Psoas muscle (tissue), 8 donors: ENCODE data around the gene RNF181. TPM values are rescaled to one million over a fixed set of nuclear protein-coding genes. Genes with fewer than 3 reads are reported as not detected.

ENCODE experiments used
- ATAC-seq, 4 donors: fragments of 200-7000 bp; cut with Tn5 transposase; one replicate each; pipeline ENCODE4 v1.9.1; 2020; ENCODE audit warnings: moderate library complexity in 3 of 4, mild to moderate bottlenecking in 2 of 4
- DNase-seq, 2 donors: peaks; one replicate each; pipeline ENCODE4 v3.0.0-alpha.2; 2020
- H3K27ac ChIP-seq: fragments of 200-600 bp; one replicate; pipeline ENCODE4 v1.8.0; 2022
- H3K27me3 ChIP-seq, 3 donors: fragments of 200-600 bp in 1 of 3; one replicate each; pipeline versions ENCODE4 v1.6.1 to v1.8.0; 2013 to 2022; ENCODE audit warnings: low read length in 2 of 3, mild to moderate bottlenecking in 2 of 3, moderate library complexity in 1 of 3; ENCODE audit not compliant: insufficient read depth in 3 of 3
- H3K36me3 ChIP-seq, 2 donors: fragments of 200-600 bp in 1 of 2; one replicate each; pipeline versions ENCODE4 v1.6.1 to v1.8.0; 2013 to 2022; ENCODE audit warnings: low read depth in 1 of 2, mild to moderate bottlenecking in 1 of 2, moderate library complexity in 1 of 2; ENCODE audit not compliant: insufficient read depth in 1 of 2
- H3K4me1 ChIP-seq: fragments of 200-600 bp; one replicate; pipeline ENCODE4 v1.8.0; 2022
- H3K4me3 ChIP-seq: fragments of 200-600 bp; one replicate; pipeline ENCODE4 v1.8.0; 2022; ENCODE audit warnings: mild to moderate bottlenecking
- H3K9me3 ChIP-seq: fragments of 200-600 bp; one replicate; pipeline ENCODE4 v1.8.0; 2022
- WGBS, 3 donors: extraction: QIAGEN DNeasy Blood & Tissue Kit; methylation state at CpG; one replicate each; pipeline versions ENCODE4 v1.1.6 to v1.1.7; 2013; 5-methylcytosine and 5-hydroxymethylcytosine counted together
- intact Hi-C, 2 donors: fragments of 100-400 bp; cut with DNase I; formaldehyde crosslinking; loops; one replicate each; pipeline versions ENCODE4 v1.11.0 to v1.14.2; 2022
- polyA plus RNA-seq, 3 donors: library from polyadenylated mRNA; stranded (reverse); fragments of 200-250 nt; gene quantifications; one replicate each; pipeline ENCODE4 v1.2.3, GENCODE V29; 2013
- total RNA-seq, 4 donors: library from RNA; stranded (reverse); fragmentation: NEBNext Ultra II Directional in 2 of 4; extraction: Animal tissue kit (Norgen Biotek cat#: 25700) in 2 of 4; gene quantifications; one replicate each; pipeline versions ENCODE4 v1.2.1 to v1.2.4, GENCODE V29; 2021 to 2023
- TF ChIP-seq, protein P1 (sequence below): fragments of 200-600 bp; IDR thresholded peaks from one replicate; pipeline ENCODE4 v1.8.0; 2022; ENCODE audit warnings: antibody characterized with exemption
- donor health status: healthy with polysubstance abuse.
- donor health status: DM: no; HTN: no; CAD: no; lungs with moderate emphysema.
- donor health status: Bipolar disorder and iron deficiency.
- donor health status: healthy.
- donor health status: DM: yes; HTN: yes; CAD: no.
- donor health status: DM: no; HTN: no; CAD: no.
- donor health status: DM: no; HTN: no; CAD: no.
- donor health status: DM: yes; HTN: yes; CAD: no.

The RNF181 gene
- total and polyA plus RNA-seq, 7 donors: 84.7 to 212 (median 107) TPM

- intact Hi-C loops: no loop called here
- DNase-seq: no peak
- ATAC-seq: peak in 2 of 4 donors; percentile 0 to 3
- H3K4me3 ChIP-seq: no peak overlapping the region
- no peaks in the 10 kb centered on the region for H3K9me3 ChIP-seq
- peaks cover 40% of the 10 kb centered on the region for H3K4me1 ChIP-seq
- H3K27ac ChIP-seq: peak overlapping the region; percentile 84
- 50 to 63% (median 57%) methylated on average over 6 of the region's 6 CpGs for WGBS, 3 donors
- TF ChIP-seq, protein P1, sequence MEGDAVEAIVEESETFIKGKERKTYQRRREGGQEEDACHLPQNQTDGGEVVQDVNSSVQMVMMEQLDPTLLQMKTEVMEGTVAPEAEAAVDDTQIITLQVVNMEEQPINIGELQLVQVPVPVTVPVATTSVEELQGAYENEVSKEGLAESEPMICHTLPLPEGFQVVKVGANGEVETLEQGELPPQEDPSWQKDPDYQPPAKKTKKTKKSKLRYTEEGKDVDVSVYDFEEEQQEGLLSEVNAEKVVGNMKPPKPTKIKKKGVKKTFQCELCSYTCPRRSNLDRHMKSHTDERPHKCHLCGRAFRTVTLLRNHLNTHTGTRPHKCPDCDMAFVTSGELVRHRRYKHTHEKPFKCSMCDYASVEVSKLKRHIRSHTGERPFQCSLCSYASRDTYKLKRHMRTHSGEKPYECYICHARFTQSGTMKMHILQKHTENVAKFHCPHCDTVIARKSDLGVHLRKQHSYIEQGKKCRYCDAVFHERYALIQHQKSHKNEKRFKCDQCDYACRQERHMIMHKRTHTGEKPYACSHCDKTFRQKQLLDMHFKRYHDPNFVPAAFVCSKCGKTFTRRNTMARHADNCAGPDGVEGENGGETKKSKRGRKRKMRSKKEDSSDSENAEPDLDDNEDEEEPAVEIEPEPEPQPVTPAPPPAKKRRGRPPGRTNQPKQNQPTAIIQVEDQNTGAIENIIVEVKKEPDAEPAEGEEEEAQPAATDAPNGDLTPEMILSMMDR: no peak
- H3K36me3 ChIP-seq: peaks cover 3 to 84% of the 10 kb centered on the region in 2 donors
- no peaks in the 10 kb centered on the region for H3K27me3 ChIP-seq
These were observed 47.5 kb upstream of the RNF181 start for GRCh38 chr2:85547859-85548607.

- TF ChIP-seq, protein P1: no peak
- Histone ChIP-seq H3K36me3 (peaks cover 3 to 84% of the 10 kb centered on the region in 2 donors), H3K4me3 (no peak overlapping the region), H3K27ac (peak overlapping the region; percentile 79), H3K9me3 (no peaks in the 10 kb centered on the region), H3K4me1 (peaks cover 35% of the 10 kb centered on the region), H3K27me3 (no peaks in the 10 kb centered on the region)
- peak in 3 of 4 donors; percentile 3 to 6 (median 3) for ATAC-seq
- 23 to 26% (median 25%) methylated on average over 2 of the region's 2 CpGs for WGBS, 3 donors
- intact Hi-C loops: no loop called here
- DNase-seq: no peak
These were observed 47.0 kb upstream of the RNF181 start for GRCh38 chr2:85548608-85548900.

GRCh38 chr2:85549095-85549494 lies 46.5 kb upstream of the RNF181 start:
- WGBS, 3 donors: 80 to 87% (median 86%) methylated on average over 10 of the region's 10 CpGs
- Histone ChIP-seq H3K27me3 (no peaks in the 10 kb centered on the region), H3K27ac (peak overlapping the region; percentile 79), H3K4me1 (peaks cover 32% of the 10 kb centered on the region), H3K4me3 (no peak overlapping the region), H3K9me3 (no peaks in the 10 kb centered on the region), H3K36me3 (peaks cover 6 to 84% of the 10 kb centered on the region in 2 donors)
- TF ChIP-seq, protein P1: no peak
- DNase-seq (no peak), ATAC-seq (no peak)
- intact Hi-C loops: no loop called here

DNA sequence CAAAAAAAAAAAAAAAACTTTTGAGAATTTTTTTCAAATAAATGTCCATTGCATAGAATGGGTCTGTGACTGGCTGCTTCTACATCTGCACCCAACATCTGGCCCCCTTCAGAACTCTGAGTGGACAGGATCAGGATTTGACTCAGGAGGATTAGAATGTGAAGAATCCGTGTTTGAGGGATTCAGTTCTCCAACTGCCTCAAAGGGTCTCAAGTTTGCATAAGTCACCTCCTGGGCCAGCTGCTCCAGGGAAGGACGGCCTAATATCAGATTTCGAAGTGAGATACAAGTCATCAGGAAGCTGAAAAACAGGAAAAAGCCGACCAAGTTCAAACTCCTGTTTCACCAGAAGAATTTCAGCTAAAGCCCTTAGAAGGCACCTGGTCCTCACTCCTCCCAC lies 45.7 kb upstream of the RNF181 start:
- DNase-seq: no peak
- TF ChIP-seq, protein P1: no peak
- no peaks in the 10 kb centered on the region for H3K9me3 ChIP-seq
- WGBS, 3 donors: 22 to 42% (median 25%) methylated on average over 4 of the region's 4 CpGs
- H3K4me3 ChIP-seq: no peak overlapping the region
- intact Hi-C loops: loop anchor here in 1 of 2 donors (2.0 kb wide), 1 partner anchor 129 kb away; no protein-coding TSS in a partner anchor
- ATAC-seq: peak; percentile 8 to 25 (median 19)
- peak overlapping the region; percentile 79 for H3K27ac ChIP-seq
- H3K4me1 ChIP-seq: peaks cover 25% of the 10 kb centered on the region
- peaks cover 6 to 84% of the 10 kb centered on the region in 2 donors for H3K36me3 ChIP-seq
- no peaks in the 10 kb centered on the region for H3K27me3 ChIP-seq
